ENCODE results near the gene SH3GL3.

The SH3GL3 gene

GRCh38 chr15:83435782-83436181 lies 11.4 kb upstream of the SH3GL3 start (continued):
- TF ChIP-seq KLF9 (tag by site-specific recombination; IDR thresholded peaks at IDR 0.05; ENCODE audit: low read depth) = no peak
- no peak for TF ChIP-seq RBAK (tag by site-specific recombination; IDR thresholded peaks at IDR 0.05)
- no peak for TF ChIP-seq EGR2 (tag by site-specific recombination; IDR thresholded peaks at IDR 0.05; ENCODE audit: low read depth)
- TF ChIP-seq ZNF449 (tag by site-specific recombination; IDR thresholded peaks at IDR 0.05) = no peak

DNA sequence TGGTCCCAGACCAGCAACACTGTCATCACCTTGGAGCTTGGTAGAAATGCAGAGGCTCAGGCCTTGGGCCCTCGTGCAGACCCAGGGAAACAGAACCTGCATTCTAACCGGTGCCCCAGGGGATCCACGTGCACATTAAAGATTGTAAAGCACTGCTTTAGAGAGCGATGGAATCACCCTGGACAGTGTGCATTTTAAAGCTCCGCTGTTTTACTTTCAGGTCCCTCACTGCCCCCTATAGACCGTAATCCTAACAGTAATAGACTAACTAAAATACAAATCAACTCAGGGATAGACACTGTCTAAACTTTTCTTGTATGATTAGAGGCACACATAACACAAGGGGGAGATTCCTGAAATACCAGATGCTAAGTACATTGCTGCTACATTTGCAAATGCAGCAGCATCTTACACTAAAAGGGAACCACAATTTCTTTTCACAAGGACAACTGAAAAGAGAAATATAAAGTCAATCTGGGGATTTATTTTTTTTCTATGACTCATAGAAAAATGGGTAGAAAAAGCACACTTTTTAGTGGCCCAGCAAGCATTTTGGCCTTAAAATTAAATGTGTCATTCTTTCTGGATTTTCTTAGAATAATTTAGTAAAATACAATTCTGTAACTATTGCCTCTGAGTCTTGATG lies 10.5 kb upstream of the SH3GL3 start:
- H3K27ac ChIP-seq (ENCODE audit: extremely low read depth, low read depth, low read length) = no peak overlapping the region
- H3K9me3 ChIP-seq (ENCODE audit: control insufficient read depth, insufficient read depth, low read depth, low read length) = no peaks in the 10 kb centered on the region
- no peaks in the 10 kb centered on the region for H3K36me3 ChIP-seq (ENCODE audit: control insufficient read depth in 2 of 2, insufficient read depth in 1 of 2, low read length in 2 of 2)
- no peak overlapping the region for H3K4me3 ChIP-seq (ENCODE audit: low read depth, low read length)
- H3K4me1 ChIP-seq (ENCODE audit: control insufficient read depth, insufficient read depth, low read length) = no peaks in the 10 kb centered on the region
- TF ChIP-seq ZNF548 (tag by site-specific recombination; IDR thresholded peaks at IDR 0.05) (no peak), PRDM1 (tag by site-specific recombination; IDR thresholded peaks at IDR 0.05) (no peak), ZNF654 (tag by site-specific recombination; IDR thresholded peaks at IDR 0.05; ENCODE audit: low read depth) (peak; percentile 53), CTCF (tag by site-specific recombination; IDR thresholded peaks at IDR 0.05) (peak; percentile 45), ZFP69B (tag by site-specific recombination; IDR thresholded peaks at IDR 0.05) (no peak), KLF9 (tag by site-specific recombination; IDR thresholded peaks at IDR 0.05; ENCODE audit: low read depth) (no peak)
- TF ChIP-seq, protein P1, sequence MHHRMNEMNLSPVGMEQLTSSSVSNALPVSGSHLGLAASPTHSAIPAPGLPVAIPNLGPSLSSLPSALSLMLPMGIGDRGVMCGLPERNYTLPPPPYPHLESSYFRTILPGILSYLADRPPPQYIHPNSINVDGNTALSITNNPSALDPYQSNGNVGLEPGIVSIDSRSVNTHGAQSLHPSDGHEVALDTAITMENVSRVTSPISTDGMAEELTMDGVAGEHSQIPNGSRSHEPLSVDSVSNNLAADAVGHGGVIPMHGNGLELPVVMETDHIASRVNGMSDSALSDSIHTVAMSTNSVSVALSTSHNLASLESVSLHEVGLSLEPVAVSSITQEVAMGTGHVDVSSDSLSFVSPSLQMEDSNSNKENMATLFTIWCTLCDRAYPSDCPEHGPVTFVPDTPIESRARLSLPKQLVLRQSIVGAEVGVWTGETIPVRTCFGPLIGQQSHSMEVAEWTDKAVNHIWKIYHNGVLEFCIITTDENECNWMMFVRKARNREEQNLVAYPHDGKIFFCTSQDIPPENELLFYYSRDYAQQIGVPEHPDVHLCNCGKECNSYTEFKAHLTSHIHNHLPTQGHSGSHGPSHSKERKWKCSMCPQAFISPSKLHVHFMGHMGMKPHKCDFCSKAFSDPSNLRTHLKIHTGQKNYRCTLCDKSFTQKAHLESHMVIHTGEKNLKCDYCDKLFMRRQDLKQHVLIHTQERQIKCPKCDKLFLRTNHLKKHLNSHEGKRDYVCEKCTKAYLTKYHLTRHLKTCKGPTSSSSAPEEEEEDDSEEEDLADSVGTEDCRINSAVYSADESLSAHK (tag by site-specific recombination; IDR thresholded peaks at IDR 0.05) = no peak
- CTCF ChIA-PET = interaction anchor here (0.6 to 11.2 kb wide), 24 partner anchors 12 to 437 kb away, joined by 3 to 323 read pairs (median 5); partner anchors contain the start of gene SH3GL3
- POLR2A ChIA-PET = no interaction called here

GRCh38 chr15:83443076-83443847 lies 3.9 kb upstream of the SH3GL3 start:
- CTCF ChIA-PET = interaction anchor here (0.5 to 8.9 kb wide), 6 partner anchors 117 to 592 kb away, joined by 3 to 168 read pairs (median 6); no protein-coding TSS in a partner anchor
- H3K4me1 ChIP-seq (ENCODE audit: control insufficient read depth, insufficient read depth, low read length) = no peaks in the 10 kb centered on the region; the same call in 1 of the 2 replicates
- TF ChIP-seq ZNF558 (tag by site-specific recombination; IDR thresholded peaks at IDR 0.05) (no peak), SP2 (tag by site-specific recombination; IDR thresholded peaks at IDR 0.05) (no peak), ZNF239 (tag by site-specific recombination; IDR thresholded peaks at IDR 0.05) (no peak), ZNF2 (tag by site-specific recombination; IDR thresholded peaks at IDR 0.05) (no peak), KLF9 (tag by site-specific recombination; IDR thresholded peaks at IDR 0.05; ENCODE audit: low read depth) (no peak), ZFP3 (tag by site-specific recombination; IDR thresholded peaks at IDR 0.05; ENCODE audit: low read depth) (no peak), ZNF555 (tag by site-specific recombination; conservative IDR thresholded peaks at IDR 0.05) (no peak), ZNF10 (tag by site-specific recombination; IDR thresholded peaks at IDR 0.05) (no peak)
- TF ChIP-seq, protein P2, sequence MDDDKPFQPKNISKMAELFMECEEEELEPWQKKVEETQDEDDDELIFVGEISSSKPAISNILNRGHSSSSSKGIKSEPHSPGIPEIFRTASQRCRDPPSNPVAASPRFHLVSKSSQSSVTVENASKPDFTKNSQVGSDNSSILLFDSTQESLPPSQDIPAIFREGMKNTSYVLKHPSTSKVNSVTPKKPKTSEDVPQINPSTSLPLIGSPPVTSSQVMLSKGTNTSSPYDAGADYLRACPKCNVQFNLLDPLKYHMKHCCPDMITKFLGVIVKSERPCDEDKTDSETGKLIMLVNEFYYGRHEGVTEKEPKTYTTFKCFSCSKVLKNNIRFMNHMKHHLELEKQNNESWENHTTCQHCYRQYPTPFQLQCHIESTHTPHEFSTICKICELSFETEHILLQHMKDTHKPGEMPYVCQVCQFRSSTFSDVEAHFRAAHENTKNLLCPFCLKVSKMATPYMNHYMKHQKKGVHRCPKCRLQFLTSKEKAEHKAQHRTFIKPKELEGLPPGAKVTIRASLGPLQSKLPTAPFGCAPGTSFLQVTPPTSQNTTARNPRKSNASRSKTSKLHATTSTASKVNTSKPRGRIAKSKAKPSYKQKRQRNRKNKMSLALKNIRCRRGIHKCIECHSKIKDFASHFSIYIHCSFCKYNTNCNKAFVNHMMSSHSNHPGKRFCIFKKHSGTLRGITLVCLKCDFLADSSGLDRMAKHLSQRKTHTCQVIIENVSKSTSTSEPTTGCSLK (tag by site-specific recombination; IDR thresholded peaks at IDR 0.05) = no peak

More at GRCh38 chr15:83443076-83443847, 3.9 kb upstream of the SH3GL3 start:
- Histone ChIP-seq H3K36me3 (ENCODE audit: control insufficient read depth in 2 of 2, insufficient read depth in 1 of 2, low read length in 2 of 2) (no peaks in the 10 kb centered on the region), H3K27ac (ENCODE audit: extremely low read depth, low read depth, low read length) (no peak overlapping the region), H3K4me3 (ENCODE audit: low read depth, low read length) (no peak overlapping the region), H3K9me3 (ENCODE audit: control insufficient read depth, insufficient read depth, low read depth, low read length) (no peaks in the 10 kb centered on the region)
- POLR2A ChIA-PET = interaction anchor here (0.6 kb wide), 1 partner anchor 505 kb away, joined by 5 read pairs; no protein-coding TSS in a partner anchor
